ENCODE results near the gene ACAD10.

ACAD10 gene

DNA sequence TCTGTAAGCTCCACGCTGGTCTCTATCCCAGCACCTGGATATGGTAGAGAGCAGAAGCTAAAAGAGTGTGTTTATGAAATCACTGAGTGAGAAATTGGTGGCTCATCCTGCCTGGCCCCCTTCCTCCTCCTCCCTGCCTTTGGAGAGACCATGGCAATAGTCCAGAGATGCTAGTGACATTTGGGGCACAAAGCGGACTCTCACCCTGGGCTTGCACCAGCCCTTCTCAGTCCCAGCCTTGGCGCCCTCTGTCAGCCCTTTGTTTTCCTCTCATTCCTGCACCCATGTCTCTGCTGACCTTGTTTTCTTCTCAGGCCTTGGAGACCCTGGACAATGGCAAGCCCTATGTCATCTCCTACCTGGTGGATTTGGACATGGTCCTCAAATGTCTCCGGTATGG, 99.1 kb downstream of the ACAD10 start:
- Histone ChIP-seq H3K27me3 (no peaks in the 10 kb centered on the region), H3K9ac (no peak overlapping the region), H3K4me1 (peaks cover 0 to 13% (median 6%) of the 10 kb centered on the region in 10 experiments; a peak in 11 of 20 replicates), H3K9me3 (replicated peaks in 1 of 11) (peaks cover 0 to 18% (median 8%) of the 10 kb centered on the region in 11 experiments; a peak in 13 of 22 replicates), H3K36me3 (peaks cover 0 to 83% (median 6%) of the 10 kb centered on the region in 11 experiments; a peak in 13 of 22 replicates), H3K4me2 (no peak overlapping the region), H4K20me1 (no peaks in the 10 kb centered on the region; a peak in 1 of 22 replicates), H3K4me3 (no peak overlapping the region), H3K27ac (no peak overlapping the region)
- TF ChIP-seq Cebpa-rat (IDR thresholded peaks at IDR 0.05) = no peak

DNA sequence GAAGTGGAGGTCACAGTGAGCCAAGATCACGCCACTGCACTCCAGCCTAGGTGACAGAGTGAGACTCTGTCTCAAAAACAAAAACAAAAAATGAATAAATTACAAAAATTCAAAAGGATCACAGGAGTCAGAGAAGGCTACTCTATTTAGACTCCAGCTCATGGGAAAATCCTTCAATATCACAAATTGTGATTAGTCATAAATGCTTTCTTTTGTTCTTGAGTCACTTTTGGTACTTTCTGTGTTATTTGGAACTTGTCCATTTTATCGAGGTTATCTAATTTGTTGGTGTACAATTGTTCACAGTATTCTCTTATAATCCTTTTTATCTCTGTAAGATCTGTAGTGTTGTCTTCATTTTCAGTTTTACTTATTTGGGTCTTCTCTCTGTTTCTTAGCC, 99.8 kb downstream of the ACAD10 start:
- Histone ChIP-seq H3K9ac (no peak overlapping the region), H3K4me2 (no peak overlapping the region), H3K27me3 (no peaks in the 10 kb centered on the region), H3K36me3 (peaks cover 0 to 83% (median 6%) of the 10 kb centered on the region in 11 experiments; a peak in 13 of 22 replicates), H4K20me1 (no peaks in the 10 kb centered on the region; a peak in 1 of 22 replicates), H3K9me3 (replicated peaks in 1 of 11) (peaks cover 0 to 11% (median 8%) of the 10 kb centered on the region in 11 experiments; a peak in 13 of 22 replicates), H3K27ac (no peak overlapping the region), H3K4me1 (peaks cover 0 to 7% (median 1%) of the 10 kb centered on the region in 10 experiments; a peak in 6 of 20 replicates), H3K4me3 (no peak overlapping the region)
- no peak for TF ChIP-seq Cebpa-rat (IDR thresholded peaks at IDR 0.05)

- H4K20me1 ChIP-seq = peaks cover 0 to 18% (median 0%) of the 10 kb centered on the region in 11 experiments; a peak in 2 of 22 replicates
- H3K9me3 ChIP-seq (replicated peaks in 1 of 11) = no peaks in the 10 kb centered on the region
- H3K36me3 ChIP-seq = peaks cover 0 to 83% (median 6%) of the 10 kb centered on the region in 11 experiments; a peak in 13 of 22 replicates
- 0 out of 22 replicates have a peak overlapping the region, but pooled peaks of 2 of the 11 experiments have one; percentile 2 to 17 for H3K4me2 ChIP-seq
- no peak overlapping the region for H3K9ac ChIP-seq
- H3K27me3 ChIP-seq = no peaks in the 10 kb centered on the region
- TF ChIP-seq Cebpa-rat (IDR thresholded peaks at IDR 0.05) = no peak
- no peak overlapping the region for H3K4me3 ChIP-seq
- peaks cover 0 to 7% (median 0%) of the 10 kb centered on the region in 10 experiments; a peak in 4 of 20 replicates for H3K4me1 ChIP-seq
- no peak overlapping the region; a peak in 1 of 22 replicates for H3K27ac ChIP-seq
These were observed 102.4 kb downstream of the ACAD10 start for GRCh38 chr12:111788178-111788654.

DNA sequence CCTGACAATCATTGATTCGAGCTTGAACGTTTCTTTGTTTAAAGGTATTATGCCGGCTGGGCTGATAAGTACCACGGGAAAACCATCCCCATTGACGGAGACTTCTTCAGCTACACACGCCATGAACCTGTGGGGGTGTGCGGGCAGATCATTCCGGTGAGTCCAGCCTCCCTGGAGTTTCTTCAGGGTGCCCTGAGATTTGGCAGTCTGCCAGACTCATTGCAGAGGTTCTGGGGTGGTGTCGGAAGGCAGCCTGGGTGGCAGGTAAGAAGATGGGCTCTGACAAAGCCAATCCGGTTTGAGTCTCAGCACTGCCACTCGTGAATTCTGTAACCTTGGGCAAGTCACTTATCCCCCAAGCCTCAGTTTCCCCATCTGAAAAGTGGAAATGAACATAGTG, 103.9 kb downstream of the ACAD10 start:
- Histone ChIP-seq H3K27ac (no peak overlapping the region), H3K4me3 (no peak overlapping the region), H3K36me3 (peaks cover 0 to 80% (median 6%) of the 10 kb centered on the region in 11 experiments; a peak in 13 of 22 replicates), H3K4me1 (peaks cover 0 to 7% (median 0%) of the 10 kb centered on the region in 10 experiments; a peak in 4 of 20 replicates), H3K9ac (no peak overlapping the region), H3K27me3 (no peaks in the 10 kb centered on the region), H3K9me3 (replicated peaks in 1 of 11) (no peaks in the 10 kb centered on the region), H3K4me2 (no peak overlapping the region), H4K20me1 (peaks cover 0 to 24% (median 0%) of the 10 kb centered on the region in 11 experiments; a peak in 2 of 22 replicates)
- no peak for TF ChIP-seq Cebpa-rat (IDR thresholded peaks at IDR 0.05)

GRCh38 chr12:111791507-111791906, 105.7 kb downstream of the ACAD10 start:
- Histone ChIP-seq H3K9me3 (replicated peaks in 1 of 11) (no peaks in the 10 kb centered on the region), H3K4me2 (no peak overlapping the region), H3K27ac (no peak overlapping the region), H3K36me3 (peaks cover 0 to 84% (median 0%) of the 10 kb centered on the region in 11 experiments; a peak in 13 of 22 replicates), H3K9ac (no peak overlapping the region), H3K4me1 (peaks cover 0 to 7% (median 0%) of the 10 kb centered on the region in 10 experiments; a peak in 4 of 20 replicates), H3K4me3 (no peak overlapping the region), H4K20me1 (peaks cover 0 to 24% (median 0%) of the 10 kb centered on the region in 11 experiments; a peak in 2 of 22 replicates), H3K27me3 (no peaks in the 10 kb centered on the region)
- no peak for TF ChIP-seq Cebpa-rat (IDR thresholded peaks at IDR 0.05)

- Histone ChIP-seq H3K27me3 (no peaks in the 10 kb centered on the region), H3K4me1 (peaks cover 0 to 7% (median 0%) of the 10 kb centered on the region in 10 experiments; a peak in 4 of 20 replicates), H4K20me1 (peaks cover 0 to 24% (median 0%) of the 10 kb centered on the region in 11 experiments; a peak in 2 of 22 replicates), H3K4me3 (no peak overlapping the region), H3K4me2 (no peak overlapping the region), H3K36me3 (peaks cover 0 to 85% (median 0%) of the 10 kb centered on the region in 11 experiments; a peak in 13 of 22 replicates), H3K9me3 (replicated peaks in 1 of 11) (no peaks in the 10 kb centered on the region), H3K27ac (no peak overlapping the region), H3K9ac (no peak overlapping the region)
- TF ChIP-seq Cebpa-rat (IDR thresholded peaks at IDR 0.05) = no peak
These were observed 106.5 kb downstream of the ACAD10 start for GRCh38 chr12:111792155-111792855.

DNA sequence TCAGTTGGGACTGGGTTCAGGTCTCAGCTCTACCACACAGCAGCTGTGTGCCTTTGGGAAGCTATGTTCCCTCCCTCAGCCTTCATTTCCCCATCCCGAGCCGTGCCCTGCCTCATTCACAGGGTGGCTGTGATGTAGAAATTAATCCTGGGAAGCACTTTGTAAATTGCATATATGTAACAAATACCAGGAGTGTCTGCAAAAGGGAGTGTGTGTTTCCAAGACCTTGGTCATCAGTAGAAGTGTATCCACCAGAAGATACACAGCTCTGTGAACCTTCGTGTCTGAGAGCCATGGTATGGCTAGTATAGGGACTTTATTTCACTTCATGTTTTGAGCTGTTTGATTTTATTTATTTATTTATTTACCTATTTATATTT, 107.0 kb downstream of the ACAD10 start:
- Histone ChIP-seq H3K27ac (no peak overlapping the region), H3K36me3 (peaks cover 0 to 88% (median 0%) of the 10 kb centered on the region in 11 experiments; a peak in 14 of 22 replicates), H3K9ac (no peak overlapping the region), H3K9me3 (replicated peaks in 1 of 11) (no peaks in the 10 kb centered on the region), H4K20me1 (peaks cover 0 to 24% (median 0%) of the 10 kb centered on the region in 11 experiments; a peak in 2 of 22 replicates), H3K4me2 (no peak overlapping the region), H3K27me3 (no peaks in the 10 kb centered on the region), H3K4me1 (peaks cover 0 to 6% (median 0%) of the 10 kb centered on the region in 10 experiments; a peak in 4 of 20 replicates), H3K4me3 (no peak overlapping the region)
- TF ChIP-seq Cebpa-rat (IDR thresholded peaks at IDR 0.05) = no peak

- H3K36me3 ChIP-seq = peaks cover 0 to 90% (median 12%) of the 10 kb centered on the region in 11 experiments; a peak in 16 of 22 replicates
These were observed 112.3 kb downstream of the ACAD10 start for GRCh38 chr12:111798182-111798581.

DNA sequence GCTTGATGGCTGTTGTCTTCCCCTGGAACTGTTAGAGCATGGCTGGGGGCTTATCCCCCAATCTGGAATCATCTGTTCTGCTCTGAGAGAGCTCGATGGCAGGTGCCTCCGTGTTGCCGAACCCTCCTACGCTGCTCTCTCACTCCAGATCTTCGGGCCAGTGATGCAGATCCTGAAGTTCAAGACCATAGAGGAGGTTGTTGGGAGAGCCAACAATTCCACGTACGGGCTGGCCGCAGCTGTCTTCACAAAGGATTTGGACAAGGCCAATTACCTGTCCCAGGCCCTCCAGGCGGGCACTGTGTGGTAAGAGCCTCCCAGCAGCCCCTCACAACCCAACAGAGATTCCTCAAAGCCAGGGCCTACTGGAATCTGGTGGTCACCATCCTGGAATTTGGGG, 113.9 kb downstream of the ACAD10 start:
- Histone ChIP-seq H3K9me3 (replicated peaks in 1 of 11) (peaks cover 0 to 17% (median 8%) of the 10 kb centered on the region in 11 experiments; a peak in 5 of 22 replicates), H3K4me2 (no peak overlapping the region), H3K4me3 (no peak overlapping the region), H4K20me1 (no peaks in the 10 kb centered on the region), H3K4me1 (no peaks in the 10 kb centered on the region), H3K27ac (no peak overlapping the region), H3K36me3 (peaks cover 0 to 90% (median 12%) of the 10 kb centered on the region in 11 experiments; a peak in 16 of 22 replicates), H3K27me3 (no peaks in the 10 kb centered on the region), H3K9ac (no peak overlapping the region)
- TF ChIP-seq Cebpa-rat (IDR thresholded peaks at IDR 0.05) = no peak

More at GRCh38 chr12:111798182-111798581, 112.3 kb downstream of the ACAD10 start:
- peaks cover 0 to 17% (median 8%) of the 10 kb centered on the region in 11 experiments; a peak in 5 of 22 replicates for H3K9me3 ChIP-seq (replicated peaks in 1 of 11)
- H3K4me2 ChIP-seq = no peak overlapping the region
- H3K27me3 ChIP-seq = no peaks in the 10 kb centered on the region
- H3K4me3 ChIP-seq = no peak overlapping the region
- no peak overlapping the region for H3K27ac ChIP-seq
- H3K4me1 ChIP-seq = no peaks in the 10 kb centered on the region
- no peak for TF ChIP-seq Cebpa-rat (IDR thresholded peaks at IDR 0.05)
- H4K20me1 ChIP-seq = peaks cover 0 to 6% (median 0%) of the 10 kb centered on the region in 11 experiments; a peak in 1 of 22 replicates
- H3K9ac ChIP-seq = no peak overlapping the region

Data from BLaER1 treated with 17β-estradiol and CSF1 and Interleukin-3, amounts not matched to agents 10 nM and 100 nM (cell line).